Osteoblast (primary cell): ENCODE measurements around the gene RANBP3. TPM values are rescaled to one million over a fixed set of nuclear protein-coding genes. Genes with fewer than 3 reads are reported as not detected.

Experiments used
- DNase-seq: peaks from one replicate; pipeline ENCODE4 v3.0.0; 2011; ENCODE audit warnings: low spot score, mixed read lengths; ENCODE audit not compliant: insufficient read length; ENCODE audit errors: missing footprints
- H2AFZ ChIP-seq: 2 replicates; pipeline ENCODE4 v1.6.0; 2011; ENCODE audit warnings: mild to moderate bottlenecking, low read length
- H3K27ac ChIP-seq: 2 replicates; pipeline ENCODE4 v1.5.1; 2011; ENCODE audit warnings: mild to moderate bottlenecking, low read depth, low read length, moderate library complexity
- H3K27me3 ChIP-seq: 2 replicates; pipeline ENCODE4 v1.6.0; 2012; ENCODE audit warnings: mild to moderate bottlenecking, control low read depth, inconsistent platforms, low read length, moderate library complexity; ENCODE audit not compliant: insufficient read depth
- H3K36me3 ChIP-seq: 2 replicates; pipeline ENCODE4 v1.5.1; 2011; ENCODE audit warnings: mild to moderate bottlenecking, low read length, control low read depth, moderate library complexity; ENCODE audit not compliant: insufficient read depth
- H3K4me1 ChIP-seq: 2 replicates; pipeline ENCODE4 v1.5.1; 2011; ENCODE audit warnings: mild to moderate bottlenecking, low read length, control low read depth, moderate library complexity; ENCODE audit not compliant: insufficient read depth
- H3K4me2 ChIP-seq: 2 replicates; pipeline ENCODE4 v1.6.0; 2011; ENCODE audit warnings: mild to moderate bottlenecking, low read length; ENCODE audit not compliant: insufficient read depth
- H3K4me3 ChIP-seq: fragments of 200-600 bp; sonication (generic); 3 replicates; pipeline ENCODE4 v1.5.1; 2012; ENCODE audit warnings: mild to moderate bottlenecking, low read length, inconsistent platforms; ENCODE audit not compliant: insufficient read depth
- H3K79me2 ChIP-seq: 2 replicates; pipeline ENCODE4 v1.6.0; 2012; ENCODE audit warnings: mild to moderate bottlenecking, low read length, control low read depth, inconsistent platforms; ENCODE audit not compliant: insufficient read depth
- H3K9me3 ChIP-seq: 2 replicates; pipeline ENCODE4 v1.5.1; 2011; ENCODE audit warnings: low read depth, low read length, control low read depth
- H4K20me1 ChIP-seq: 2 replicates; pipeline ENCODE4 v1.6.0; 2012; ENCODE audit warnings: mild to moderate bottlenecking, low read length, control low read depth; ENCODE audit not compliant: insufficient read depth
- CTCF ChIP-seq: IDR thresholded peaks from 2 replicates; pipeline ENCODE4 v1.5.1; 2011; ENCODE audit warnings: mild to moderate bottlenecking, low read depth, low read length, moderate library complexity; ENCODE audit errors: extremely low read depth
- total RNA-seq: library from RNA; depleted of rRNA; stranded (reverse); fragments of >200 nt; gene quantifications from 2 replicates; pipeline ENCODE4 v1.2.3, GENCODE V29; 2012

The RANBP3 gene
- total RNA-seq, 1 donor, result 40.5 TPM

GRCh38 chr19:5984600-5984999 is 6.7 kb upstream of the RANBP3 start:
- Histone ChIP-seq H3K4me2 (no peak overlapping the region), H3K79me2 (peaks cover 2% of the 10 kb centered on the region), H3K4me3 (no peak overlapping the region), H3K27me3 (no peaks in the 10 kb centered on the region), H3K9me3 (no peaks in the 10 kb centered on the region), H3K27ac (no peak overlapping the region), H2AFZ (peak overlapping the region; percentile 77), H3K4me1 (peaks cover 27% of the 10 kb centered on the region), H4K20me1 (no peaks in the 10 kb centered on the region), H3K36me3 (no peaks in the 10 kb centered on the region)
- DNase-seq, result peak; percentile 68
- TF ChIP-seq CTCF, result no peak

GRCh38 chr19:5983367-5983955 is 5.5 kb upstream of the RANBP3 start:
- no peak overlapping the region for H3K4me2 ChIP-seq
- no peaks in the 10 kb centered on the region for H3K9me3 ChIP-seq
- no peaks in the 10 kb centered on the region for H4K20me1 ChIP-seq
- H3K27ac ChIP-seq, result no peak overlapping the region
- H3K27me3 ChIP-seq, result no peaks in the 10 kb centered on the region
- H3K79me2 ChIP-seq, result peaks cover 11% of the 10 kb centered on the region
- peak; percentile 14 for DNase-seq
- no peak overlapping the region for H2AFZ ChIP-seq
- H3K4me1 ChIP-seq, result peaks cover 36% of the 10 kb centered on the region
- no peaks in the 10 kb centered on the region for H3K36me3 ChIP-seq
- no peak for TF ChIP-seq CTCF
- H3K4me3 ChIP-seq, result no peak overlapping the region

GRCh38 chr19:5978606-5979552 is 939 bp upstream of the RANBP3 start:
- Histone ChIP-seq H3K9me3 (no peaks in the 10 kb centered on the region), H3K4me2 (peak overlapping the region; percentile 92), H3K4me1 (peaks cover 35% of the 10 kb centered on the region), H3K27me3 (no peaks in the 10 kb centered on the region), H3K27ac (peak overlapping the region; percentile 78), H4K20me1 (peaks cover 28% of the 10 kb centered on the region), H3K36me3 (peaks cover 7% of the 10 kb centered on the region), H2AFZ (peak overlapping the region; percentile 89), H3K4me3 (peak overlapping the region; percentile 89), H3K79me2 (peaks cover 54% of the 10 kb centered on the region)
- DNase-seq, result peak; percentile 37
- TF ChIP-seq CTCF, result no peak

GRCh38 chr19:5977222-5977784 is 637 bp downstream of the RANBP3 start:
- Histone ChIP-seq H3K27ac (peak overlapping the region; percentile 67), H3K4me2 (peak overlapping the region; percentile 82), H3K79me2 (peaks cover 70% of the 10 kb centered on the region), H3K4me3 (peak overlapping the region; percentile 89), H3K27me3 (no peaks in the 10 kb centered on the region), H3K36me3 (peaks cover 7% of the 10 kb centered on the region), H2AFZ (peak overlapping the region; percentile 89), H3K4me1 (peaks cover 35% of the 10 kb centered on the region), H3K9me3 (no peaks in the 10 kb centered on the region), H4K20me1 (peaks cover 42% of the 10 kb centered on the region)
- no peak for TF ChIP-seq CTCF
- DNase-seq, result peak; percentile 58
